T-helper 22 cell (primary cell): Measurements from ENCODE around the gene CDH12.
"Not testable (repeated sequence)": the region's sequence is repeated elsewhere in the genome, so short reads cannot be mapped to it uniquely, and the experiment has no call there.

Experiments
- DNase-seq: peaks from one replicate; pipeline ENCODE4 v3.0.0-alpha.2; 2020; ENCODE audit warnings: low read depth

CDH12 gene

GRCh38 chr5:22560147-22560546, 293.0 kb downstream of the CDH12 start:
- DNase-seq, result no peak

GRCh38 chr5:22557251-22557650, 295.9 kb downstream of the CDH12 start:
- DNase-seq, result no peak

- no peak for DNase-seq
These were observed 298.7 kb downstream of the CDH12 start for GRCh38 chr5:22554475-22554874.

GRCh38 chr5:22549876-22550671, 303.1 kb downstream of the CDH12 start:
- no peak for DNase-seq

GRCh38 chr5:22542340-22542739, 310.8 kb downstream of the CDH12 start:
- no peak for DNase-seq

GRCh38 chr5:22541037-22541436, 312.1 kb downstream of the CDH12 start:
- no peak for DNase-seq

- no peak for DNase-seq
These were observed 313.4 kb downstream of the CDH12 start for GRCh38 chr5:22539762-22540161.

- DNase-seq, result no peak
These were observed 321.2 kb downstream of the CDH12 start for GRCh38 chr5:22531986-22532385.

GRCh38 chr5:22521521-22521920, 331.6 kb downstream of the CDH12 start:
- no peak for DNase-seq

GRCh38 chr5:22516497-22516896, 336.6 kb downstream of the CDH12 start:
- DNase-seq, result not testable (repeated sequence)

GRCh38 chr5:22514231-22514630, 338.9 kb downstream of the CDH12 start:
- DNase-seq, result no peak

- no peak for DNase-seq
These were observed 347.3 kb downstream of the CDH12 start for GRCh38 chr5:22505891-22506290.

GRCh38 chr5:22504411-22504810, 348.7 kb downstream of the CDH12 start:
- no peak for DNase-seq

- no peak for DNase-seq
These were observed 352.6 kb downstream of the CDH12 start for GRCh38 chr5:22500556-22500955.

- DNase-seq, result no peak
These were observed 356.5 kb downstream of the CDH12 start for GRCh38 chr5:22496666-22497065.

- no peak for DNase-seq
These were observed 358.0 kb downstream of the CDH12 start for GRCh38 chr5:22495016-22495720.

- no peak for DNase-seq
These were observed 364.7 kb downstream of the CDH12 start for GRCh38 chr5:22488427-22488826.

GRCh38 chr5:22480305-22480704, 372.8 kb downstream of the CDH12 start:
- no peak for DNase-seq

GRCh38 chr5:22473886-22474285, 379.3 kb downstream of the CDH12 start:
- no peak for DNase-seq

GRCh38 chr5:22471154-22471553, 382.0 kb downstream of the CDH12 start:
- no peak for DNase-seq

GRCh38 chr5:22470408-22470807, 382.7 kb downstream of the CDH12 start:
- DNase-seq, result no peak

GRCh38 chr5:22465616-22466015, 387.5 kb downstream of the CDH12 start:
- no peak for DNase-seq

- DNase-seq, result no peak
These were observed 388.0 kb downstream of the CDH12 start for GRCh38 chr5:22465177-22465576.

- DNase-seq, result no peak
These were observed 393.0 kb downstream of the CDH12 start for GRCh38 chr5:22460189-22460588.
